IPS-NIHi7 (cell line): ENCODE data around the gene SNAPC4.
"Not testable (repeated sequence)": the region's sequence is repeated elsewhere in the genome, so short reads cannot be mapped to it uniquely, and the experiment has no call there.

Experiments used
- DNase-seq: peaks from one replicate; pipeline ENCODE4 v3.0.0; 2012; ENCODE audit warnings: mixed read lengths; ENCODE audit errors: extremely low spot score

SNAPC4 gene

DNA sequence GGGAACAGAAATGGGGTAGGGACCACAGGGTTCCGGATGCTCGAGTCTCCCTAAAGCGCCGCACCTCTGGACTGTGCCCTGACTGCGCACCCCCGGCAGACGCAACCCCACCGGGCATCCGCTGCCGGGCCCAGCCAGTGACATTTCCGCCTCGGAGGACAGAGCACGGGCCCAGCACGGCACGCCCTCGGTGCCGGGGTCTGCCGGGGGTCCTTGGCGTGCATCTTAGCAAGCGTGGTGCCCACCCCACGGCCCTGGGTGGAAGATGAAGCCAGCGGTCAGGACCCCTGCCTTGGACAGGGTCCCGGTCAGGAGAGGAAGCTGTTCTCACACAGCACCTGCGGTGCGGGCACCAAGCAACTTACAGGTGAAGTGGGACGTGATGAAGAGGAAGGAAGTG, 32.6 kb upstream of the SNAPC4 start:
- DNase-seq = no peak

DNA sequence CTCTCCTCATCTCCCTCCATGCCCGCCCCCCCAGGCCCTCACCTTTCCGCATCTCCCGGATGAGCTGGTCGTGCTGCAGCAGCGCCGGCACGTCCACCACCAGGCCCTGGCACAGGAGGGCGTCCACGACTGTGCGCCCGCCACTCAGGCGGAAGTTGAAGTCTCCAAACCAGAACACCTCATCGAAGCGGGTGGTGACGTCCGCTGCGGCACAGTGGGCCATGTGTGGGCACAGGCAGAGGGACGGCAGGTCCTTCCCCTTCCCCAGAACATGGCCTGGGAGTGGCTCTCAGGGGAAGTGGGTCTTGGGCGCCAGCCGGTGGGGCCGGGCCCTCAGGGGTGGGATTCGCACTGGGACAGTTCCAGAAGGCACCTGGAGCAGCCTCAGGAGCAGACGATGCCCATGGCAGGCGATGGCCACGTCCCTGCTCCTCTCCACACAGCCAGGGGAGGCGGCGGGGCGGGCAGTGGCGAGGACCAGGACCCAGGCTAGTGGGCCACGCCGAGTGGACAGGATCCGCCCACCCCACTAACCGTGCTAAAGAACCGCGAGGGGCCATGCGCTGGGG, 31.9 kb upstream of the SNAPC4 start:
- DNase-seq = no peak

GRCh38 chr9:136430588-136431234, 30.7 kb upstream of the SNAPC4 start:
- DNase-seq = no peak

DNA sequence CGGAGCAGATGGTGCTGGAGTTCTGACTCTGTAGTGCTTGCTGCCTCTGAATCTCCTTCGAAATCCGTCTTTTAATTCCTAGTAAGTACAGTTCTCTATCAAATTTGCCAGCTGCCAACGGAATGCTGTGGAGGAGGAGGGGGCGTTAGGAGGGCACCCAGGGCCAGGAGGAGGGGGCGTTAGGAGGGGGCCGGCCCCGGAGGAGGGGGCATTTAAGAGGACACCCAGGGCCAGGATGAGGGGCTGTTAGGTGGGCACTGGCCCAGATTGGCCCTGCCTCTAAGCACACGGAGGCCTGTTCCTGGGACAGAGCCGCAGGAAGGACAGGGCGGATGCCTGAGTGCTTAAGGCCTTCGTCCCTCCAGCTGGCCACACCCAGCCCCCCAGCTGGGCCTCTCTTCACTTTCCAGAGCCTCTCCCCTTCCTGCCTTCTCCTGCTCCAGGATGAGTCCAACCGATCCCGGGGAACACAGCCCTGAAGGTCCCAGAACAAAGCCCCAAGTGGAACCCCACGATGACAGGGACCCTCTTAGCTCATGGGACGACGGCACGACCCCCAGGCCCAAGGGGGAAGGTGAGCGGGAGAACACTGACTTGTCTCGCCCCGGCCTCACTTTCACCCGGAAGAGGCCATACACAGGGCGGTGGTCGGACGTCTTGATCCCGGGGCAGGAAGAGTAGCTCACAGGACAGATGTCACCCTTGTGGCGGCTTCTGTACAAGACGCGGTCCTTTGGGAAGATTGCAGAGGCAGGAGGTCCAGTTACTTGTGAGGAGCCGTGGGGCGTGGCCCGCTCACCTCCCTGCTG, 29.9 kb upstream of the SNAPC4 start:
- DNase-seq = no peak

GRCh38 chr9:136429075-136429628, 29.2 kb upstream of the SNAPC4 start:
- no peak for DNase-seq

GRCh38 chr9:136426787-136427186, 26.8 kb upstream of the SNAPC4 start:
- no peak for DNase-seq

GRCh38 chr9:136425367-136425766, 25.4 kb upstream of the SNAPC4 start:
- DNase-seq = not testable (repeated sequence)

DNA sequence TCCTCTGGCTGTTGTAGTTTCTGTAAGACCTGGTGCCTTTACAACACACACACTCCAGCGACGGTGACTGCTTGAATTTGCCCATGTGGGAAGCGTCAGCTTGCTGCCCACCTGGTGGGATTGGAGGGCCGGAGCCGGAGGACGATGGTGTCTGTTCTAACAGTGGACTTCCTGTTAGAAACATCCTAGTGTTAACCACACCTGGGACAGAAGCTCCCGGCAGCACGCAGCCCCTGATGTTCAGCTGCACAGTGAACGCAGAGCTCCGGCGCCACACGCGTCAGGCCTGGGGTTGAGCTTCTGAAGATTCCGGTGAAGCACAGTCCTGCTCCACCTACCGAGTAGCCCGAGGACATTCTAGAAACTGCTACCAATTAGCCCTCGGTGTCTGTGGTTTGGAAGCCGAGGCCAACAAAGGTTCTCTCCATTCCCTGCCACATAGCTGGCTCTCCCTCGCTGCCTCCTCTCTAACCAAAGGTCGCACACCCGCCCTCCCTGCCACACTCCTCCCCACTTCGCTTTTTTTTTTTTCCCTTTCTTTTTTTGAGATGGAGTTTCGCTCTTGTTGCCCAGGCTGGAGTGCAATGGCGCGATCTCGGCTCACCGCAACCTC, 24.9 kb upstream of the SNAPC4 start:
- DNase-seq = no peak

- DNase-seq = no peak
Measured at GRCh38 chr9:136423432-136424146, 23.6 kb upstream of the SNAPC4 start.

- DNase-seq = no peak
Measured at GRCh38 chr9:136422876-136423275, 22.9 kb upstream of the SNAPC4 start.

- no peak for DNase-seq
Measured at GRCh38 chr9:136421791-136422190, 21.8 kb upstream of the SNAPC4 start.

DNA sequence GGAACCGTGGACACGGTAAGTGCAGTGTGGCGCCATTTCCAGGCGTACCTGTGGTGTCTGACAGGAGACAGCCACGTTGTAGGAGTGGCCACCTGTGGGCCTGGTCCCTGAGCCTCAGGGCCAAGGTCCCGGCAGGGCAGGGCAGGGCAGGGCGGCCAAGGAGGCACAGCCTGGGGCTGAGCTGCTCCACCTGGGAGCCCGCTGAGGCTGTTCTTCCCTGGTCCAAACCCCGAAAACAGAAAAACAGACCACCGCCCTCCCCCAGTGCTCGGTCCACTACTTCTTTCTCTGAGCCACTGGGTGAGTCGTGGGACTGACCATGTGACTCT, 19.1 kb upstream of the SNAPC4 start:
- DNase-seq = no peak

GRCh38 chr9:136418182-136419091, 18.5 kb upstream of the SNAPC4 start:
- no peak for DNase-seq

DNA sequence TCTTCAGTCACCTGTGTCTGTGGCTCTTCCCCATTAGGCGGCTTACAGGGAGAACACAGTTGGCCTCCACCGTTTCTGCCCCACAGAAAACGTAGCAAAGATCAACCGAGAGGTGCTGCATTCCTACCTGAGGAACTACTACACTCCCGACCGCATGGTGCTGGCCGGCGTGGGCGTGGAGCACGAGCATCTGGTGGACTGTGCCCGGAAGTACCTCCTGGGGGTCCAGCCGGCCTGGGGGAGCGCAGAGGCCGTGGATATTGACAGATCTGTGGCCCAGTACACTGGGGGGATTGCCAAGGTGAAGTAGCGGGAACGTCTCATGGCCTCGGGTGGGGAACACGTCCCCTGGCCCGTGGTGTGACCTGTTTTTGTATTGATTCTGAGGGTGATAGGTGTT, 16.9 kb upstream of the SNAPC4 start:
- DNase-seq = no peak

DNA sequence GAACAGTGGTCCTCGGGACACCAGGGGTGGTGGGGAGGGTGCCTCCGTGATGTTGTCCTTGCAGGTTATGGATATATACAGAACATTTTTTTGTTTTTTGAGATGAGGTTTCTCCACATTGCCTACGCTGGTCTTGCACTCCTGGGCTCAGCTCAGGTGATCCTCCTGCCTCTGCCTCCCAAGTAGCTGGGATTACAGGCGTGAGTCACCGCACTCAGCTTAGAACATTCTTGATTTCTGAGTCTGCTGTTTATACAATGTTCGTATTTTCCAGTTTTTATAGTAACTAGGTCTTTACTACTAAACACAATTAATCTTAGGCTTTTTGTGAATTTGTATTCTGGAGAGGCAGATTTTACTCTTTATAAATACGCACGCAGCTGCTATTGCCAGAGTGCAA, 16.5 kb upstream of the SNAPC4 start:
- DNase-seq = no peak

- DNase-seq = no peak
Measured at GRCh38 chr9:136412962-136413361, 13.0 kb upstream of the SNAPC4 start.

DNA sequence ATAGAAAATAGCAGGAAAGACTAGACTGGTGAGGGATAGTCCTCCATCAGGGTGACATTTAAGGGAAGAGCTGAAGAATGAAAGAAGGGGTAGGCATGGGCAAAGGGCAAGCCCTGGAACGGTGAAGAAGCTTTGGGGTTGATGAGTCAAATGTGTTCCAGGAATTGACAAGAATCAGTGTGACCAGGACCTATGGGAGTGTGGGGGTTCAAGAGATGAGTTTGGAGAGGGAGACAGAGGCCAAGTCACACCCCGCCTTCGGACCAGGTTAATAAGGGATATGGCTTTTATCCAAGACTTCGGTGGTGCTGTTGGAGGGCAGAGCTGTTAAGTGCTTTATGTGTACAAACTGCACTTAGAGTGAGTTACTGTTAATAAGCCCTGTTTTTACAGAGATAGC, 11.4 kb upstream of the SNAPC4 start:
- DNase-seq = no peak

GRCh38 chr9:136410500-136411287, 10.7 kb upstream of the SNAPC4 start, which contains the start of the genes ENTR1 and PMPCA:
ENTR1 (minus strand) TSS chr9:136410614; CDS start chr9:136410397, 217 bp downstream.
PMPCA (plus strand) TSS chr9:136410658; CDS start chr9:136410669, 11 bp downstream.
- peak; percentile 99 for DNase-seq

GRCh38 chr9:136409557-136410455, 9.8 kb upstream of the SNAPC4 start:
- peak; percentile 54 for DNase-seq
